Progenitor cell of endocrine pancreas (in vitro differentiated cells): ENCODE results near the gene STK32C. TPM values are rescaled to one million over a fixed set of nuclear protein-coding genes. Genes with fewer than 3 reads are reported as not detected.

ENCODE experiments used
- DNase-seq: peaks from one replicate; pipeline ENCODE4 v3.0.0; 2021; ENCODE audit warnings: low spot score; ENCODE audit not compliant: unreplicated experiment
- H3K27ac Mint-ChIP-seq: 2 replicates; pipeline ENCODE4 v1.8.0; 2021; ENCODE audit warnings: mild to moderate bottlenecking, moderate library complexity, mixed read lengths
- H3K27me3 Mint-ChIP-seq: 2 replicates; pipeline ENCODE4 v1.8.0; 2021; ENCODE audit warnings: mixed read lengths
- H3K36me3 Mint-ChIP-seq: 2 replicates; pipeline ENCODE4 v1.8.0; 2022; ENCODE audit warnings: mixed read lengths; ENCODE audit not compliant: insufficient read depth
- H3K4me1 Mint-ChIP-seq: 2 replicates; pipeline ENCODE4 v1.8.0; 2021; ENCODE audit warnings: low read depth, mixed read lengths
- H3K4me3 Mint-ChIP-seq: 2 replicates; pipeline ENCODE4 v1.8.0; 2021; ENCODE audit warnings: low read depth, mild to moderate bottlenecking, moderate library complexity, mixed read lengths
- H3K9me3 Mint-ChIP-seq: 2 replicates; pipeline ENCODE4 v1.8.0; 2021; ENCODE audit warnings: low read depth, mixed read lengths
- long read RNA-seq: library from polyadenylated mRNA; unstranded; transcript quantifications from one replicate; pipeline ENCODE4 v2.0.0, GENCODE V29; 2020
- total RNA-seq: library from RNA; stranded (reverse); gene quantifications from 2 replicates; pipeline ENCODE4 v1.2.1, GENCODE V29; 2021
- TF ChIP-seq, protein P1 (sequence below): fragments of 200-600 bp; sonication (generic); IDR thresholded peaks from one replicate; pipeline ENCODE4 v1.5.0; 2021; ENCODE audit warnings: antibody characterized with exemption, mild to moderate bottlenecking; ENCODE audit not compliant: unreplicated experiment

STK32C gene
- 8.4 and 10.0 TPM in 2 replicates for total RNA-seq
- long read RNA-seq, partial matches to known transcripts, result 0 of 1 reads
- long read RNA-seq, other reads (novel, unspliced or antisense), result 1 of 1 reads

- Mint-ChIP-seq H3K4me1 (peaks cover 12% of the 10 kb centered on the region), H3K27me3 (peaks cover 60% of the 10 kb centered on the region), H3K4me3 (peak within 1 kb of the TSS; percentile 83), H3K9me3 (no peaks in the 10 kb centered on the region), H3K27ac (peak within 1 kb of the TSS; percentile 93), H3K36me3 (no peaks in the 10 kb centered on the region)
- TF ChIP-seq, protein P1, sequence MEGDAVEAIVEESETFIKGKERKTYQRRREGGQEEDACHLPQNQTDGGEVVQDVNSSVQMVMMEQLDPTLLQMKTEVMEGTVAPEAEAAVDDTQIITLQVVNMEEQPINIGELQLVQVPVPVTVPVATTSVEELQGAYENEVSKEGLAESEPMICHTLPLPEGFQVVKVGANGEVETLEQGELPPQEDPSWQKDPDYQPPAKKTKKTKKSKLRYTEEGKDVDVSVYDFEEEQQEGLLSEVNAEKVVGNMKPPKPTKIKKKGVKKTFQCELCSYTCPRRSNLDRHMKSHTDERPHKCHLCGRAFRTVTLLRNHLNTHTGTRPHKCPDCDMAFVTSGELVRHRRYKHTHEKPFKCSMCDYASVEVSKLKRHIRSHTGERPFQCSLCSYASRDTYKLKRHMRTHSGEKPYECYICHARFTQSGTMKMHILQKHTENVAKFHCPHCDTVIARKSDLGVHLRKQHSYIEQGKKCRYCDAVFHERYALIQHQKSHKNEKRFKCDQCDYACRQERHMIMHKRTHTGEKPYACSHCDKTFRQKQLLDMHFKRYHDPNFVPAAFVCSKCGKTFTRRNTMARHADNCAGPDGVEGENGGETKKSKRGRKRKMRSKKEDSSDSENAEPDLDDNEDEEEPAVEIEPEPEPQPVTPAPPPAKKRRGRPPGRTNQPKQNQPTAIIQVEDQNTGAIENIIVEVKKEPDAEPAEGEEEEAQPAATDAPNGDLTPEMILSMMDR, result no peak
- peak; percentile 76 for DNase-seq
These were observed at the start of gene STK32C for GRCh38 chr10:132307823-132308586. STK32C (minus strand) TSS chr10:132307950; CDS start chr10:132307833, 117 bp downstream.

DNA sequence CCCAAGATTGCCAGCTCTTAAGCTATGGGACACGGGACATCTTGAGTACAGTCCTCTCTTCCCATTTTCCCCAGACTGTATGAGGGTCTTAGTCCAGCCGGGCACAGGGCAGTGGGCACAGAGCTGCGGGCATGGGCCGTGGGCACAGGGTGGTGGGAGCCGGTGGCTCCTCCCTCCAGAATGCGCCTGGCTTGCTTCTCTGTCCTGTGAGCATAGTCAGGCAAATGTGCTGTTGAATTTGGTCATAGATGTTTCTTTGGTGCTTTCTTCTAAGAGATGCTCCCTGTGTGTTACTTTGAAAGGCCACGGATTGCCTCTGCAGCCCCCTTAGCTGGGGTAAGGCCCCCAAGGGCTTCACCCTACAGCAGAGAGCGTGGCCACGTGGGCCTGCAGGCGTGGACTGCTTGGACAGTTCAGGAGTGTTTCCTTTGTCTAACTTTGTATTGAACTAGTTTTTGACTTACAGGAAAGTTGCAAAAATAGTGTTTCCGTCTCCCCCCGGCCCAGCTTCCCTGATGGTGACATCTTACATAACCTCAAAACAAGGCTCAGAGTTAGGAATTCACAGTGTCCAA, 49.0 kb upstream of the STK32C start:
- Mint-ChIP-seq H3K27ac (no peak overlapping the region), H3K9me3 (no peaks in the 10 kb centered on the region)

GRCh38 chr10:132355754-132356153, 48.0 kb upstream of the STK32C start:
- Mint-ChIP-seq H3K27me3 (no peaks in the 10 kb centered on the region), H3K9me3 (no peaks in the 10 kb centered on the region), H3K4me1 (no peaks in the 10 kb centered on the region), H3K27ac (no peak overlapping the region), H3K36me3 (peaks cover 2% of the 10 kb centered on the region), H3K4me3 (no peak overlapping the region)
- no peak for DNase-seq
- TF ChIP-seq, protein P1, result no peak

More for the DNA sequence above, 49.0 kb upstream of the STK32C start:
- H3K4me1 Mint-ChIP-seq, result no peaks in the 10 kb centered on the region
- H3K4me3 Mint-ChIP-seq, result no peak overlapping the region
- TF ChIP-seq, protein P1, result no peak
- no peaks in the 10 kb centered on the region for H3K27me3 Mint-ChIP-seq
- DNase-seq, result no peak
- peaks cover 2% of the 10 kb centered on the region for H3K36me3 Mint-ChIP-seq

- DNase-seq, result no peak
- TF ChIP-seq, protein P1, result no peak
- no peak overlapping the region for H3K4me3 Mint-ChIP-seq
- peaks cover 2% of the 10 kb centered on the region for H3K36me3 Mint-ChIP-seq
- no peak overlapping the region for H3K27ac Mint-ChIP-seq
- no peaks in the 10 kb centered on the region for H3K9me3 Mint-ChIP-seq
- H3K27me3 Mint-ChIP-seq, result no peaks in the 10 kb centered on the region
- no peaks in the 10 kb centered on the region for H3K4me1 Mint-ChIP-seq
These were observed 47.5 kb upstream of the STK32C start for GRCh38 chr10:132355297-132355696.

- Mint-ChIP-seq H3K4me1 (no peaks in the 10 kb centered on the region), H3K9me3 (no peaks in the 10 kb centered on the region), H3K27ac (no peak overlapping the region), H3K36me3 (peaks cover 2% of the 10 kb centered on the region), H3K27me3 (no peaks in the 10 kb centered on the region), H3K4me3 (no peak overlapping the region)
- DNase-seq, result no peak
- TF ChIP-seq, protein P1, result no peak
These were observed 46.8 kb upstream of the STK32C start for GRCh38 chr10:132354356-132355094.
